T-helper 1 cell treated with Interleukin-12 subunit alpha and Interleukin-12 subunit beta and Interleukin-4 antibody, amounts not matched to agents 30 ng/mL and 1 ng/mL, for 36 hours (primary cell): ENCODE results near the gene RARS1. TPM values are rescaled to one million over a fixed set of nuclear protein-coding genes. Genes with fewer than 3 reads are reported as not detected.

Source experiments
- intact Hi-C: fragments of 100-400 bp; cut with micrococcal nuclease; formaldehyde crosslinking; loops from one replicate; pipeline ENCODE4 v1.15.1; 2024
- total RNA-seq: library from RNA; stranded (reverse); gene quantifications from 2 replicates; pipeline ENCODE4 v1.2.3, GENCODE V29; 2022

Gene RARS1
- total RNA-seq, 1 donor from 2014 or later: 85.6 TPM

GRCh38 chr5:168553377-168554130, 67.3 kb downstream of the RARS1 start:
- intact Hi-C loops: no loop called here

GRCh38 chr5:168557389-168557788, 71.1 kb downstream of the RARS1 start:
- intact Hi-C loops: no loop called here

- intact Hi-C loops: no loop called here
Observed at GRCh38 chr5:168562279-168562678, 76.0 kb downstream of the RARS1 start.

- intact Hi-C loops: no loop called here
Observed at GRCh38 chr5:168563959-168564358, 77.7 kb downstream of the RARS1 start.

- intact Hi-C loops: no loop called here
Observed at GRCh38 chr5:168568738-168569137, 82.5 kb downstream of the RARS1 start.

Other genes starting within 250 kb of the RARS1 start
- not detected in 2 replicates for gene WWC1, start 194.8 kb upstream of the RARS1 start, total RNA-seq
- not detected in 2 replicates for gene FBLL1, start 42.8 kb downstream of the RARS1 start, total RNA-seq
- 50.9 and 56.4 TPM in 2 replicates for gene PANK3, start 92.9 kb downstream of the RARS1 start, total RNA-seq